HG03045 (cell line): Measurements from ENCODE around the gene DNAJB8.

Experiments used
- ATAC-seq: cut with Tn5 transposase; IDR thresholded peaks from one replicate; pipeline ENCODE4 v1.9.1; 2021; ENCODE audit warnings: mild to moderate bottlenecking, moderate library complexity; ENCODE audit not compliant: unreplicated experiment

DNAJB8 gene

DNA sequence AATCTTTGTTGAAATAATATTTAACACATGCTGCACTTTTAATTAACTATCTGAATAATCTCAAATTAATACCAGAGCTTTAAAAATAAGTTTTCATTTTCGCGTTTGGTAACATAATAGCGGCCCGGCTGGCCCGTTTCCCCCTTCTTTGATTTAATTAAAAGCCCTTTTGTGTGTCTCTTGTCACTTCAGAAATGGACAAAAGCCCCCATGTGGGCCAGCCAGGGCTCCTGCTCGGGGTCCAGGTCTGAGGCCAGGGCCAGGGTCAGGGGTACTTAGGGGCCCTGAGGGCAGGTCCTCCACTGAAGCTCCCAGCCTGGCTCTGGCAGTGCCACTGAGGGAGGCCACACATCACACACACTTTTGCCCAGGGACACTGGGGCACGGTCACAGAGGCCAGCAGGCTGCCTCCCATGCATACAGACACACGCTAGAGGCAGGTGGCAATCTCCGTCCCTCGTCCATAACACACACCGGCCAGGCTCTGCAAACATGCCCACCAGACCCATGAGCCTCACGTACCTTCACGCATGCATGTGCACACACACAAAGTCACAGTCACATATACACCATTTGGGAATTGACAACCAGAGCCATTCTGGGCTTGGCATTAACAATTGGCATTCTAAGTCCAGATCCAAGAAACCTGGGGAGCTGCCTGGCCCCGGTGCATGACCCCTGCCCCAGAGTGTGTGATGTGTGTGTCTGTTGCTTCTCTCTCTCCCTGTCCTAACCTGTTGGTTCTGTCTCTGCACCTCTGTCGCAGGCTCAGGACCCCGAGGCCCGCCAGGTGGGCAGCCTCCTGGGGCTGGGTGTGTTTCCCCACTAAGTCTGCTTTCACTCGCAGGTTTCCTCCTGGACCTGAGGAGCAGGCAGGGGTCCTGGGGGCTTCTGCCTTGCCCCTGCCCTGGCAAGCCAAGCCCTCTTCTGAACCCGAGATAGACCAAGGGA lies 38.5 kb downstream of the DNAJB8 start:
- no peak for ATAC-seq

DNA sequence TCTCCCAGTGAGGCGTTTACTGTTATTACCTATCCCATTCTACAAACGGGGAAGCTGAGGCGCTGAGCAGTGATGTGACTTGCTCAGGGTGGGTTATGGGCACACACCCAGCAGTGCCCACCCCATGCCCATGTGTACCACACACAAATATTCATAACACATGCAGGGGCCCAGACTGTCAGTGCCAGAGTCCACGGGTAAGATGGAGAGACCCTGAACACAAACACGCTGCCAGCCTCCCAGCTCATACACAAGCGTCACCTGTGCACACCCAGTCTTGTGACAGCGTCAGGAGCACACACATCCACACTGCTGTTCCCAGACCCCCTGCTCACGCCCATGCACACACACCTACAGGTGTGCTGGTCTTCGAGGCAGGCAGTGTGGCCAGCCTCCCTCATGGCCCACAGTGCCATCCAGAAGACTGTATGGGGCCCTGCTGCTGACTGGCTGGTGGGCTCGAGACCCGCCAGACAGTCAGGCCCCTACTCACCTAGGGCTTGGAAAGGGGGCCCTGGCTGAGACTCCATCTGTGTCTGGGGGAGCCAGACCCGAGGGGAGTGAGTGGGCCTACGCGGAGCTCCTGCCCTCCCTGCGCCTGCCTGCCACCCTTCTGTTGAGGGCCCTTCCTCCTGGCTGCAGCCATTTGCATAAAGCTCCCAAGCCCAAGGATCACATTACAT lies 39.4 kb downstream of the DNAJB8 start:
- ATAC-seq, result no peak

DNA sequence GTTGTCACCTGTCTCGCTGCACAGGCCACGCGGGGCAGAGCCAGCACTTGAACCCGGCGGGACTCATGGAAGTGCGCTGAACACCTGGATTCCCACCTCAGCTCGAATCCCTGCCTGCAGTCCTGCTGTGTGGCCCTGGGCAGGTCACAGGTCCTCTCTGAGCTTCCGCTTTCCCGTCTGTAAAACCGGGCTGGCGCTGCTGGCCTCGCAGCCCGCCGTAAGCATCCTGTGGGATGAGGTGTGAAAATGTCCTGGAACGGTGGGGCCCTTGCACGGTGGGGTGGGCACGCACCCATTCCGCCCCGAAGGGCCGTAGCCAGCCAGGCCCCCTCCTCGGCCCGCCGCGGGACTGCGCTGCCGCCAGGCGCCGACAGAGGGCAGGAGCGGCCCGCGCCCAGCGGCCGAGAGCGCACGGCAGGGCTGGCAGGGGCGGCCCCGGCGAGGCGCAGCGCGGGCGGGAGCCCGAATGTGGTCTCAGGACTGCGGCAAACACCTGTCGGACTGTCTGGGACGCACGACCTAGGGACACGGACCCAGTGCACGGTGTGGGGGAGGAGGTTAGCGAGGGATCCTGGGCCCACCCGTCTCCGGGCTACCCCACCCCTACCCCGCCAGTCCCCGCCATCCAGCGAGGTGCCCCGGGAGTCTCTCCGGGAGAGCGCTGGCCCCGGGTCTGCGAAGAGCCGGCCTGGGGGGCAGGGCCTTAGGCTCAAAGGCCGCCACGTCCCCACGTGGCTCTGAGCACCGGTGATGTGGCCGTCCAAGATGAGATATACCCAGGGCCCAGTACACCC lies 40.4 kb downstream of the DNAJB8 start:
- peak; percentile 66 for ATAC-seq

DNA sequence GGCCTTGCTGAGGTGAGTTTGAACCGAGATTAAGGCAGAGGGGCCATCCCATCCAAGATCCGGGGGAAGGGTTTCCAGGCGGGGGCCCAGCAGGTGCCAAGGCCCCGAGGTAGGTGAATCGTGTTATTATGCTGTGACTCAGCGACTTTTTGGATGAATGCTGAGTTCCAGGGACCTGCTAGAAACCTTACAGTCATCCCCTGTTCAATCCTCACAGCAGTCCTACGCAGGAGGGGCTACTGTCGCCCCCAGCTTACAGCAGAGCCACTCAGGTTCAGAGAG lies 40.9 kb downstream of the DNAJB8 start:
- ATAC-seq, result no peak

DNA sequence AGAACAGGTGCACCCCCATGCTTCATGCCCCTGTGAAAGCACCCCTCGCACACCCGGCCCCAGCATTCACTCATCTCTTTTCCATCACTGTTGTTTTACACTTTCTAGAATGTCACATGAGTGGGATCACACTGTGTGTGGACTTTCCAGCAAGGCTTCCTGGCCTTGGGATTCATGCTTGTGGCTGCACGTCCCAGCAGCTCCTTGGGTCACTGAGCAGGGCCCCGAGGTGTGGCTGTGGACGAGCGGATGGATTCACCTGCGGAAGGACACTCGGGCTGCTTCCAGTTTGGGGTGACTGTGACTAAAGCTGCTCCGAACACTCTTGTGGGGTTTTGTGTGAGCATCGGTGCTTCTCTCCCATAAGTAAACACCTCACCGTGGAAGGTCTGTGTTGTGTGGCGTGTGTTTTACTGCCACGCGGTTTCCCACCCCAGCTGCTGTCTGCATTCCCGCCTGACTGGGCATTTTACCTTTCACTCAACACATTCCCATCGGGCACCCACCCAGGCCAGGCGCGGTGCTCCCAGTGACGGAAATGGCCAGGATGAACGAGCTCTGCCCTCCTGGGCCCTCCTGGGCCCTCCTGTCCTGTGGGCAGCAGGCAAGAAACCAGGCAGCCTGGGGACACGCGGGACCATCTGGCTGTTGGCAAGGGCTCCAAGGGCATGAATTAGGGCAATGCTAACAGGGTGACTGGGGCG lies 41.4 kb downstream of the DNAJB8 start:
- no peak for ATAC-seq

DNA sequence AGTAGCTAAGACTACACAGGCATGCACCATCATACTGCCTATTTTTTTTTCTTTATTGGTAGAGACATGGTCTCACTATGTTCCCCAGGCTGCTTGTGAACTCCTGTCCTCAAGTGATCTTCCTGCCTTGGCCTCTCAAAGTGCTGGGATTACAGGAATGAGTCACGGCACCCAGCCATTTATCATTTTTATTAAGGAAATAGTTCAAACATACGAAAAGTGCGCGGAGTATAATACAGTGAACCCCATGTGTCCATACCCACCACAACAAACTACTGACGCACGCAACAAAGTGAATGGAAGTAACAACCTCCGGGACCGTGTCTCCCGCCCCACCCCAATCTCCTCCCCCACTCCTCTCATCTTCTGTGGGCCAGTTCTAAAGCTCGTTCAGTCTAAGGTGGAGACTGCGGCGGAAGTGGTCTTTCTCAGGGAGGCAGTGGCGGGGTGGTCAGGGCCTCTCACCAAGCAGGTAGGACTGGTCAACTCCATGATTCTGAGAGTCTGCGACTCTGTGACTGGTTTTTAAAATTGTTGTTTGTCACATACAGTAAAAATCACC lies 42.1 kb downstream of the DNAJB8 start:
- ATAC-seq, result no peak

DNA sequence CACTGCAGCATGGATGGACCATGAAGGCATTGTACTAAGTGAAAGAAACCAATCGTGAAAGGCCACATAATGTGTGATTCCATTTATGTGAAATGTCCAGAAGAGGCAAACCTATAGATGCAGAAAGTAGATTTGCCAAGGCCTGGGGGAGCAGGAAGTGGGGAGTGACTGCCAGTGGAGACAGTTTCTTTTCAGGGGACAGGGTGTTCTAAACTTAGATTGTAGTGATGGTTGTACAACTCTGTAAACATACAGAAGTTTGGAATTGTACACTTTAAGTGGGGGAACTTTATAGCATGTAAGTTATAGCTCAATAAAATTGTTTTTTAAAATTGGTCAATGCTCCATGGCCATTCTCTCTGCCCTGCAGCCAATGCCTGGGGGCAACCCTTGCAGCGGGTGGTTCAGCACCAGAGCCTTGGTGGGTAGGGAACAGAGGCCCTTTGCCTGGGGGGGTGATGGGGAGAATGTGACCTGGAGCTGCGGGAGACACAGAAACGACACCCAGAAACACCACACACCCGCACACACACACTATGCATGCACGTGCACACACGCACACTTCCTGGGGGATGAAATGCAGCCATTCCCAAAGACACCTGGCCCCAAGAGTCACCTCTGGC lies 43.1 kb downstream of the DNAJB8 start:
- ATAC-seq, result no peak

DNA sequence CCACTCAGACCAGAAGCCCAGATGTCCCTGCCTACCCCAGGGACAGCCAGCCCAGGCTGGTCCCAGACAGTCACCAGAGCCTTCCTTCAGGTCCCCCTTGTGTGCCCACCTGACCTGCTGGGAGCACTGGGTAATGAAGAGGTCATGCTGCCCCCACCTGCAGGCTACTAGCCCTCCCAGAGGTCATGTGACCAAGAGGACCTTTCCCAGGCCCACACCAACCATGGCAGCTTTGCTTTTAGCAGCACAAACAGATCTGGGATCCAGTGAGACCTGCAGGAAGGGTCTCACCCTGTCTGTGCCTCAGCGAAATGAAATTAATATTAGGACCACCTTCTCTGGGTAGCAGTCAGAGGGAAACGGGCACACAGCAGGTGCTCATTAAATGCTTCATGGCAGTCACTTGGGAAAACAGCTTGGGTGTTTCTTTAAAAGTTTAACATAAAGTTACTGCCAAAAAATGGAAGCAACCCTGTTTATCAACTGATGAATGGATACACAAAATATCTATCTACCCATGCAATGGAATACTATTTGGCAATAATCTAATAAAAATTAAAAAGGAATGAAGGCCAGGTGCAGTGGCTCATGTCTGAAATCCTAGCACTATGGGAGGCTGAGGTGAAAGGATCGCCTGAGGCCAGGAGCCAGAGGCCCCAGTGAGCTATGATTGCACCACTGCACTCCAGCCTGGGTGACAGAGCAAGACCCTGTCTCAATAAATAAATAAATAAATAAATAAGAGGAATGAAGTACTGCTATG lies 43.7 kb downstream of the DNAJB8 start:
- ATAC-seq, result no peak

DNA sequence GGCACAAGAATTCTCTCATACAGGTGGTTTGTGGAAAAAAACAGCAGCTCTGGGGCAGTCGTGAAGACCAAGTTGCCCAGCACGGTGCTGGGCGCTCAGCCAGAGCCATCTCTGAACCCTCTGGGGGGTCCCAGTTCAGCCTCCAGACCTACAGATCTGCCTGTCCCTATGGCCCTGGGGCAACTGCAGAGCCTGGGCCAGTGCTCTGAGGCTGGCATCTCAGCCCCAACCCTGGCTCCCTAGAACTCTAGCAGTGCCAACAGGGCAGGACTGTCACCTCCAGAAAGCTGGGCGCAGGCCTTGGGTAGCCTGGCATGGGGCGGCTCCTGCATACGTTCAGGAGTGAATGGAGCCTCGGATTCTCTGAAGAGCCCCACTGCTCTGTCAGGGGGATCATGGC lies 44.7 kb downstream of the DNAJB8 start:
- no peak for ATAC-seq

DNA sequence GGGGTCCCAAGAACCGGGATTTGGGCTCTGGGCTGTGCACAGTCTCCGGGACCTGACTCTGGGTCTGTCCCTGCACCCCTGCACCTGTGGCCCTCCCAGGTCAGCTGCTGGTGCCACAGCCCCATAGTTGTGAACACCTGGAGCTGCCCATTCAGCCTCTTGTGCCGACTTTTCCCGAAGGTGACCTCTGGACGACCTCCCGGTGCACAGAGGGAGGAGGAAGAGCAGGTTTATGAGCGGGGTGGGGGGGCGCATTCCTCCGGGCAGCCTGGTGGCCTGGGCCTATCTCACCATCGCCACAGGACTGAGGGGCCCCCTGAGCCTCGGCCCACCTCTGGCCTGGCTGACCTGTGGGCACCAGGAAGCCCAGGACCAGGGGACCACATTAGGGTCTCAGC lies 45.3 kb downstream of the DNAJB8 start:
- no peak for ATAC-seq

DNA sequence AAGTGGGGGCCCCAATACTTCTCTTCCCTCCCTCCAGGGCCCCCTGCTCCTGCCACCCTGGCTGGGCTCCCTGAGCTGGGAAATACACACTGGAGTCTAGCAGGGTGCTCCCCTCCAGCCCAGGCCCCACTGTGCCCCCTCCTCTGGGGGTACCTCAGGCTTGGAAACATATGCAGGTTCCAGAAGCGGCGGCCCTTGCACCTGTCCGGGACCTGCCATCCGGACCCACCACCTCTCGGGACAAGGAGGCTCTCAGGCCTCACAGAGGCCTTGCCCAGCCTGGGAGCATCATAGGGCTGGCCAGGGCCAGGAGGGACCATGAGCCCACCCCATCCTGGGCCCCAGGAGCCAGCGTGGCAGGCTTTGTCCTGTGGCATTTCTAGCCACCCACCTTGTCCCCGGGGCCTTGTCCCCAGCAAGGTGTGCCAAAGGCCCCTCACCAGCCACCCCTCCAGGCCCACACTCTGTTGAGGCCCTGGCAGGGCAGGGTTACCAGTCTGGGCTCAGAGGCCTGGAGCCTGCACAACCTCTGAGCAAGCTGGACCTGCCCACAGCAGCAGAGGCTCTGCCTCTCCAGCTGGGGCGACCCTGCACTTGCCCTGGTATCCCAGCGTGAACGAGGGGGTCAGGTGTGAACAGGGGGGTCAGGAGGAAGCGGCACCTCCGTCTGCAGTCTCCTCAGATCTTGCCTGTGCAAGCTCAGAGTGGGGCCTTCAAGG lies 45.8 kb downstream of the DNAJB8 start:
- ATAC-seq, result no peak

DNA sequence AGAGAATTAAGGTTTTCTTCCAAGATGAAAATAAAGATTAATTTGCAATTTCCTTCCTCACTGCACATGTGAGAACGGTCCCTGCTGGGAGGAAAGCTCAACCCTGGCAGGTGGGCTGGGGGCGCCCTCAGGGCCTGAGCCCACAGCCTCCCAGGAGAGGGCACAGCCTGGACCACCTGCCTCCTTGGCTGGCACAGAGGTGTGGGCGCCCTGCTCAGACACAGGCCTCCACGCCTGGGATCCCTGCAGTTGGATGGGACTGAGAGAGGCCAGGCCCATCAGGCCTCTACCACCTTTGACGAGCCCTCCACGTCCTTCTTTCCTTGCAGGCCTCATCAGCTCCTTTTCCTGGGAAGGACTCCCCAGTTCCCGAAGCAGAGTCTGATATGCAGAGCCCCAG lies 46.4 kb downstream of the DNAJB8 start:
- ATAC-seq, result no peak

DNA sequence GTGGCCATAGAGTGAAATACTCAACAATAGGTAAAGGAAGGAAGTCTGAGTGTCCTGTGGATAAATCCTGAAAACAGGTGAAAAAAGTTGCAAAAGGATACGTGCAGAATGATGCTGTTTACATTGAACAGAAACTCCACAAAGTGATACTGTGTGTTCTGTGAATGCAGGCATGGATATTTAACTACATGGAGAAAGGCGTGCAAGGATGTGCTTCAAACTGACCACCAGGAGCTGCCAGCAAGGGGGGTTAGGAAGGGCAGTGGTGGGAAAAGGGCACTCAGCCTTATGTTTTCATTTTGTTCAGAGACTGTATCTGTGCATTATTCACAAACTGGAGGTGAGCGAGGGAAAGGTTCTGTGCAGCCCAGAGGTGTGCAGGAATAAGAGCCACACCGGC lies 47.4 kb downstream of the DNAJB8 start:
- ATAC-seq, result no peak

DNA sequence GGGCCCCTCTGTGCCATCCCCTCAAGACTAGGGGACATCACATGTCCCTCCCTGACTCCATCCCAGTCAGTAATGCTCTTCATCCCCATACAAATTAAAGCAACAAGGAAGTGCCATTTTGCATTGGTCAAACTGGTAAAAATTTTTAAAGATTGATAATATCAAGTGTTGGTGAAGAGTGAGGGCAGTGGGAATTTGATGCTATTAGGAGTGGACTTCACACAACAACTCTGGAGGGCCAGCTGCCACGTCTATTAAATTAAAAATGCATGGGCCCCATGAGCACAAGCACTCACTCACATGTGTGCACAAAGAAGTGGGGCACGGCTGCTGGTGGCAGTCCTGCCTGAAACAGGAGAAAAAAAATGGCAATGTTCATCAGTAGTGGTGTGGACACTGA lies 47.8 kb downstream of the DNAJB8 start:
- no peak for ATAC-seq

DNA sequence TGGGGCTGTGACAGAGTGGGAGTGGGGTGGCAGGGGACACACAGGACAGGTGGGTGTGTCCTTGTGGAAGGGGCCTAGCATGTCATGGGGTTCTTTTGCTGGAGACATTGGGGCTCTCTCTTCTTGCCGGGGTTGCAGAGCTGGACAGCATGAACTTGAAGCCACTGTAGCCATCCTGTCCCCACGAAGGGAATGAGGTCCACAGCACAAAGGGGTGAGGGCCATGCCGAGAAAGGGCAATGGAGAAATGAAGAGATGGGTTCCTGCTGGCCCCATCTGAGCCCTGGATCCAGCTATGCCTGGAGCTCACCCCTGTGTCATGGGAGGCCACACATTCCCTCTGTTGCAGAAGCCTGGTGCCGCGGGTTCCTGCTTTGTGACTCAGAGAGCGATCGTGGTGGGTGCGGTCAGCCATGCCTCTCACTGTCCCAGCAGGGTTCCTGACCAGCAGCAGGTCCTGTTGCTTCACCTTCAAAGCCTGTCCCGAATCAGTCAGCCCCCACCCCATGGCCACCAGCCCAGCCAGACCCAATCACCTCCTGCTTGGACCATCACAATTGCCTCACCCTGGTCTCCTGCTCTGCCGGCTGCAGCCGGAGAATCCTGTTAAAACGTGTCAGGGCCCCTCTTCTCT lies 50.0 kb downstream of the DNAJB8 start:
- no peak for ATAC-seq

DNA sequence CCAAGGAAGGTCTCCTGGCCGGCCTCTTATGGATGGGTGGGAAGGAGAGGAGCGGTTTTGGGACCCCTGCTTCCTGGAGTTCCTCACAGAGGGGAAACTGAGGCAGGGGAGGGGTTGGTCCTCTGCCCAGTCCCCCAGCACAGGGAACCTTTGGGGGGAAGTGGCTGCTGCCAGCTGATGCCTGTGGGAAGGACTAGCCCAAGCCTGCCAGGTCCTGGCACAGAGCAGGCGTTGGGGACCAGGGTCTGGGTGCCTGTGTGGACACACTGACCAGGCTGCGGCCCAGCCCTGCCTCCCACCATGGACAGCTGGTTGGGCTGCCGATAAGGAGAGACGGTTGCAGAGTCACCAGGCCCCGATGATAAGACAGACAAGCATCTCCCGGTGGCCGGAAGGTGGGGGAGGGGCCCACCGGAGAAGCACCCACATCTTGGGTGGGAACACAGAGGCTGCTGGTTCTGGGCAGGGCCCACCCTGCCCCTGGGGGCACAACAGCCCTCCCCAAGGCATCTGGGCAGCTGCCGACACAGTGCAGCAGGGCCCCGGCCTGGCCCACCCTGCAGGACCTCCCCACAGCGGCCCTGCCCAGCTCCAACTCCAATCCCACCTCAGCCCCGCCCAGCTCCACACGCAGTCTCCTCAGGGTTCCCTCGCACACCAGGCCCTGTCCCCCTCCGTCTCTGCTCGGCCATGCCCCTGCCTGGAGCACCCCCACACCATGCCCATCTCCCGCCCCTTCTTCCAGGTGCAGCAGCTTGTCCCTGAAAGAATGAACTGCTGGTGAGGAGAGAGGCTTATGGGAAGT lies 50.7 kb downstream of the DNAJB8 start:
- no peak for ATAC-seq

DNA sequence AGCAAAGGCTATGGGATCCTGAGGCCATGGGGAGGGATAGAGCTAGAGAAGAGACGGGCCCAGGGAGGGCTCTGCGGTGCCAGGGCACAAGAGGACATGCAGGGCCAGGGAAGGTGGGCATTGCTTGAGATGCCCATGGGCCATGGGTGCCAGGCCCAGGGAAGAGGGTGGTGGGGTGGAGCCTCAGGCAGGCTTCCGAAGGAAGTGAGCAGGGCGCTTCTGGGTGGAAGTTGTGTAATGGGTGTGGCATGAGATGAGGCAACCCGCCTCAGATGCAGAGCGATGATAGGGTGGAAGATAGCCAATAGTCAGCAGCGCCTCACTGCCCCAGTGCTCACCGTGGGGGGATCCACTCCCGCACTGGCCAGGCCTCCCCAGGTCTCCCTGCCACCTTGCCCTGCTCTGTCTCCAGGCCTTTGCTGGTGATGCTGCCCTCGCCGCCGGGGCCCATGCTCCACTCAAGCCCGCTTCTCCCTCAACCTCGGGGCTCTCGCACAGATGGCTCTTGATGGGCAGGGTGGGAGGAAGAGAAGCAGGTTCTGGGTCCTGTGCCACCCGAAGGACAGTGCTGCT lies 51.4 kb downstream of the DNAJB8 start:
- ATAC-seq, result no peak
